Measurements from ENCODE around the gene MYO10. TPM values are rescaled to one million over a fixed set of nuclear protein-coding genes. Genes with fewer than 3 reads are reported as not detected.
"Not testable (repeated sequence)": the region's sequence is repeated elsewhere in the genome, so short reads cannot be mapped to it uniquely, and the experiment has no call there.

The MYO10 gene
- total RNA-seq, 4 donors from 2014 or later: 3.2 to 30.7 (median 22.9) TPM

DNA sequence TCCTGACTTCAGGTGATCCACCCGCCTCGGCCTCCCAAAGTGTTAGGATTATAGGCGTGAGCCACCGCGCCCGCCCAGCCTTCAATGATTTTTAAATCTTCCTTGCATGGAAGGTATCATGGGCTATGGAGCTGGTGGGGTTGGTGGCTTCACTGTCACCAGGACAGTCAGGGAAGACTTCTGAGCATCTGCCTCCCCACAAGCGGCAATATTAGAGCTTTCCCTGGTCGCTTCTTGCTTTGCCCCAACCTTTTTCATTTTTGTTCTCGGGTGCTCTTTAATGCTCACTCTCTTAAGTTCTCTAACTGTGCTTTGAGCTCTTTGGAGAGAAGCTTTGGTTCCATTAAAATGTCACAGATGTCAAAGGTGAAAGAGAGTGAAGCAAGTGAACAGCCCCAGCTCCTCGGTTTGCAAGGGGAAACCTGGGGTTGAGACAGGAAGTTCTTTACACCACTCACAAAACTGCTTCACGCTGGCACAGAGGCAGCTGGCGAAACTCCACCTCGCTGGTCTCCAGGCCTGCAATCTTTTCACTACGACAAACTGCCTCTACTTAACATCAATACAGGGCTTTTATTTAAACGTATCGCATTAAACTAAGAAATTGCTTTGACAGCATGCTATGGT is 176.8 kb downstream of the MYO10 start:
- Histone ChIP-seq H3K36me3 (no peaks in the 10 kb centered on the region), H3K4me1 (no peaks in the 10 kb centered on the region), H3K4me3 (no peak overlapping the region), H3K27me3 (no peaks in the 10 kb centered on the region), H3K9me3 (no peaks in the 10 kb centered on the region), H3K27ac (no peak overlapping the region)
- intact Hi-C loops (cut with DNase I; ENCODE audit: low total_unique reads): no loop called here
- no peak for DNase-seq
- TF ChIP-seq POLR2A (IDR thresholded peaks at IDR 0.05): no peak
- TF ChIP-seq, protein P1, sequence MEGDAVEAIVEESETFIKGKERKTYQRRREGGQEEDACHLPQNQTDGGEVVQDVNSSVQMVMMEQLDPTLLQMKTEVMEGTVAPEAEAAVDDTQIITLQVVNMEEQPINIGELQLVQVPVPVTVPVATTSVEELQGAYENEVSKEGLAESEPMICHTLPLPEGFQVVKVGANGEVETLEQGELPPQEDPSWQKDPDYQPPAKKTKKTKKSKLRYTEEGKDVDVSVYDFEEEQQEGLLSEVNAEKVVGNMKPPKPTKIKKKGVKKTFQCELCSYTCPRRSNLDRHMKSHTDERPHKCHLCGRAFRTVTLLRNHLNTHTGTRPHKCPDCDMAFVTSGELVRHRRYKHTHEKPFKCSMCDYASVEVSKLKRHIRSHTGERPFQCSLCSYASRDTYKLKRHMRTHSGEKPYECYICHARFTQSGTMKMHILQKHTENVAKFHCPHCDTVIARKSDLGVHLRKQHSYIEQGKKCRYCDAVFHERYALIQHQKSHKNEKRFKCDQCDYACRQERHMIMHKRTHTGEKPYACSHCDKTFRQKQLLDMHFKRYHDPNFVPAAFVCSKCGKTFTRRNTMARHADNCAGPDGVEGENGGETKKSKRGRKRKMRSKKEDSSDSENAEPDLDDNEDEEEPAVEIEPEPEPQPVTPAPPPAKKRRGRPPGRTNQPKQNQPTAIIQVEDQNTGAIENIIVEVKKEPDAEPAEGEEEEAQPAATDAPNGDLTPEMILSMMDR (IDR thresholded peaks at IDR 0.05): no peak

- Histone ChIP-seq H3K4me1 (no peaks in the 10 kb centered on the region), H3K36me3 (no peaks in the 10 kb centered on the region), H3K27me3 (no peaks in the 10 kb centered on the region), H3K4me3 (no peak overlapping the region), H3K9me3 (no peaks in the 10 kb centered on the region), H3K27ac (no peak overlapping the region)
- no peak for DNase-seq
- TF ChIP-seq POLR2A (IDR thresholded peaks at IDR 0.05): no peak
- TF ChIP-seq, protein P1 (IDR thresholded peaks at IDR 0.05): no peak
- intact Hi-C loops (cut with DNase I; ENCODE audit: low total_unique reads): no loop called here
Observed at GRCh38 chr5:16757989-16758501, 178.0 kb downstream of the MYO10 start.

GRCh38 chr5:16757577-16757976 is 178.5 kb downstream of the MYO10 start:
- H3K36me3 ChIP-seq; DNase-seq; H3K9me3 ChIP-seq; H3K27me3 ChIP-seq; H3K4me3 ChIP-seq; H3K4me1 ChIP-seq; H3K27ac ChIP-seq; intact Hi-C loops (cut with DNase I; ENCODE audit: low total_unique reads): not testable (repeated sequence)

DNA sequence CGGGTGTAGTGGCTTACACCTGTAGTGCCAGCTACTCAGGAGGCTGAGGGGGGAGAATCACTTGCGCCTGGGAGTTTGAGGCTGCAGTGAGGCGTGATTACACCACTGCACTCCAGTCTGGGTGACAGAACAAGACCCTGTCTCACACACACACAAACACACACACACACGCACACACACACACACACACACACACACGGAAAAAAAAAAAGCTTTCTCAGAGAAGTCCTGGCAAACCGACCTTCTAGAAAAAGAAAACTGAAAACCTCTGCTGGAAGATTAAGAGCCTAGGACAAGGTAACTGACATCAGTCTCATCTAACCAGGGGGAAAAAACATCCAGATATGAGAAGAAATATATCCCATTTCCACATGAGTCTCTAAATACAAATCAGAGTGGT is 178.9 kb downstream of the MYO10 start:
- Histone ChIP-seq H3K36me3 (no peaks in the 10 kb centered on the region), H3K9me3 (no peaks in the 10 kb centered on the region), H3K27me3 (no peaks in the 10 kb centered on the region), H3K4me1 (no peaks in the 10 kb centered on the region), H3K27ac (no peak overlapping the region), H3K4me3 (no peak overlapping the region)
- intact Hi-C loops (cut with DNase I; ENCODE audit: low total_unique reads): no loop called here
- no peak for DNase-seq
- no peak for TF ChIP-seq POLR2A (IDR thresholded peaks at IDR 0.05)

DNA sequence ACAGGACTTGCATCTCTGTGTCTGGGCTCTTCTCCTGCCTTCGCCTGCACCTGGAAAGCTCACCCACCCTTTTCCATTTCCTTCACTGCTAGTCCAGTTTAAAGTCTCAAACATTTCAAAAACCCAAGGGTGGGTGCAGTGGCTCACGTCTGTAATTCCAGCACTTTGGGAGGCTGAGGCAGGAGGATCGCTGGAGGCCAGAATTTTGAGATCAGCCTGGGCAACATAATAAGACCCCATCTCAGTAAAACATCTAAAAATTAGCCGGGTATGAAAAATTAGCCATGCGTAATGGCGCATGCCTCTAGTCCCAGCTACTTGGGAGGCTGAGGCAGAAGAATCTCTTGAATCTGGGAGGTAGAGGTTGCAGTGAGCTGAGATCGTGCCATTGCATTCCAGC is 179.4 kb downstream of the MYO10 start:
- H3K4me3 ChIP-seq: no peak overlapping the region
- TF ChIP-seq, protein P1 (IDR thresholded peaks at IDR 0.05): no peak
- no peak for TF ChIP-seq POLR2A (IDR thresholded peaks at IDR 0.05)
- intact Hi-C loops (cut with DNase I; ENCODE audit: low total_unique reads): no loop called here
- no peaks in the 10 kb centered on the region for H3K36me3 ChIP-seq
- H3K27me3 ChIP-seq: no peaks in the 10 kb centered on the region
- DNase-seq: no peak
- H3K9me3 ChIP-seq: no peaks in the 10 kb centered on the region
- no peak overlapping the region for H3K27ac ChIP-seq
- no peaks in the 10 kb centered on the region for H3K4me1 ChIP-seq

DNA sequence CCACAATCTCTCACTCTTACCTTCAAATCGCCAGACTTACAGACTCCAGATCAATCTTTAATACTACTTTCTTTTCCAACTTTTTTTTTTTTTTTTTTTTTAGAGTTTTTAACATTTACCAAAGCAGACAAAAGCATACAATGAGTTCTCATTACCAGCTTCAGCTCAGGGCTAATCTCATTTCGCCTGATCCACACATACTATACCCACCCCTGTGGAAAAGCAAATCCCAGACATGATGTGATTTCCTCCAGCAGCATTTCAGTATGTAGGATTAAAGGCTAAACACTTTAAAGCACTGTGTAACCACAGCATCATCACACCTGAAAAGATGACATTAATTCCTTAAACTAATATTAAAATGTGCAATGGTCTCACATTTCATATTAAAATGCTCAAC is 180.4 kb downstream of the MYO10 start:
- H3K27ac ChIP-seq: no peak overlapping the region
- H3K4me1 ChIP-seq: no peaks in the 10 kb centered on the region
- DNase-seq: no peak
- H3K4me3 ChIP-seq: no peak overlapping the region
- H3K27me3 ChIP-seq: no peaks in the 10 kb centered on the region
- intact Hi-C loops (cut with DNase I; ENCODE audit: low total_unique reads): no loop called here
- no peaks in the 10 kb centered on the region for H3K36me3 ChIP-seq
- TF ChIP-seq, protein P1 (IDR thresholded peaks at IDR 0.05): no peak
- TF ChIP-seq POLR2A (IDR thresholded peaks at IDR 0.05): no peak
- no peaks in the 10 kb centered on the region for H3K9me3 ChIP-seq
